ENCODE results near the gene TANGO2.

TANGO2 gene

GRCh38 chr22:20111045-20111688, 90.3 kb downstream of the TANGO2 start:
- H3K4me3 ChIP-seq (ENCODE audit: low read depth, low read length) = no peak overlapping the region
- TF ChIP-seq CTCF (IDR thresholded peaks at IDR 0.05; ENCODE audit: low read depth, low read length) = peak; percentile 51
- no peak for TF ChIP-seq POLR2A (IDR thresholded peaks at IDR 0.05; ENCODE audit: extremely low read depth, insufficient read length)
- peak; percentile 75 for TF ChIP-seq MYC (IDR thresholded peaks at IDR 0.05; ENCODE audit: low read depth, low read length)
- peak; percentile 59 for TF ChIP-seq MAX (IDR thresholded peaks at IDR 0.05; ENCODE audit: low read depth, low read length)
- peak; percentile 72 for DNase-seq (ENCODE audit: low read depth)

GRCh38 chr22:20111689-20112622, 91.0 kb downstream of the TANGO2 start:
- no peak overlapping the region for H3K4me3 ChIP-seq (ENCODE audit: low read depth, low read length)
- no peak for TF ChIP-seq POLR2A (IDR thresholded peaks at IDR 0.05; ENCODE audit: extremely low read depth, insufficient read length)
- TF ChIP-seq MAX (IDR thresholded peaks at IDR 0.05; ENCODE audit: low read depth, low read length) = no peak
- no peak for TF ChIP-seq CTCF (IDR thresholded peaks at IDR 0.05; ENCODE audit: low read depth, low read length)
- no peak for TF ChIP-seq MYC (IDR thresholded peaks at IDR 0.05; ENCODE audit: low read depth, low read length)
- no peak for DNase-seq (ENCODE audit: low read depth)

- TF ChIP-seq MYC (IDR thresholded peaks at IDR 0.05; ENCODE audit: low read depth, low read length) (no peak), CTCF (IDR thresholded peaks at IDR 0.05; ENCODE audit: low read depth, low read length) (no peak), POLR2A (IDR thresholded peaks at IDR 0.05; ENCODE audit: extremely low read depth, insufficient read length) (no peak), MAX (IDR thresholded peaks at IDR 0.05; ENCODE audit: low read depth, low read length) (no peak)
- no peak for DNase-seq (ENCODE audit: low read depth)
- no peak overlapping the region for H3K4me3 ChIP-seq (ENCODE audit: low read depth, low read length)
Measured at GRCh38 chr22:20112623-20113511, 92.0 kb downstream of the TANGO2 start.

- TF ChIP-seq CTCF (IDR thresholded peaks at IDR 0.05; ENCODE audit: low read depth, low read length) = no peak
- no peak for TF ChIP-seq POLR2A (IDR thresholded peaks at IDR 0.05; ENCODE audit: extremely low read depth, insufficient read length)
- no peak for DNase-seq (ENCODE audit: low read depth)
Measured at GRCh38 chr22:20113551-20114310, 92.8 kb downstream of the TANGO2 start.

More at GRCh38 chr22:20113551-20114310, 92.8 kb downstream of the TANGO2 start:
- no peak overlapping the region for H3K4me3 ChIP-seq (ENCODE audit: low read depth, low read length)

Measured in NB4 (cell line).